ENCODE data around the gene FAM193A. TPM values are rescaled to one million over a fixed set of nuclear protein-coding genes. Genes with fewer than 3 reads are reported as not detected.

The FAM193A gene
- total RNA-seq, 1 experiment from 2014 or later = 13.6 TPM

DNA sequence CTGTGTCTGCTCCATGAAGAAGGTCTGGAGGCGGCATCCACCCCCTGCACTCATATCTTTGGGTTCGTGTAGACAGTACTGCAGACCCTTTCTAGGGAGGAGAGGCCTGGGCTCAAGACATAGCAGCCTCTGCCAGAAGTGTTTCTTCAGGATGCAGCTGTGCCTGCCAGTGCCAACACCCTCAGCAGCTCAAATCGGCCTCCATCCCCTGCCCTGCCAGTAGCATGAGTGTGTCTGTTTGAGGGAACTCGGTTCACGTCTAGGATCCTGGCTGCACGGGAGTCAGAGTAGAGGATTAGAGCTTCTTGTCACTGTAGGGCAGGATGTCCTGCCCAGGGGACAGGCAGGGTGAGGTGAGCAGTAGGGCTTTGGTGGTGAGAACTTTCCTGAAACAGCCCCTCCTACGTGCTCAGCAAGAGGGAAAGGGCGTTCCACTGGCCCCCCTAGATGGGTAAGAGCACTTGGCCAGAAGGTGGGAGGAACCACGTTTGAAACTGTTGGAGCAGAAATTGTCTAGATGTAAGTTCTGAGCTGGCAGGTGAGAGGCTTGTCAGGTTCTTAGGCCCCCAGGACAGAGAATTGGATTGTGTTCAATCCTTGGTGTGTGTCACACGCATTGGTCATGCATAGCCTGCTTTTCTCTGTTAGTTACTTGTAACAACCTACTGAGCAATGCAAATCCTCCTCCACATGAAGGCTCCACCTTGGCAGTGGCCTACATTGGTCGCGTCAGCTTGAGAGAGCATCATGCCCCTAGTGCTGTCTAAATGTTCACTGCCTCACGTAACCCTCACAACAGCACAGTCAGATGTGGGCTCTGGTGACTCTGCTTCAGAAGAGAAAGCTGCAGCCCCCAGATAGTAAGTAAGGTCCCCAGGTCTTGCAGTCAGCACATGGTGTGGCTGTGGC lies 25.8 kb upstream of the FAM193A start:
- Histone ChIP-seq H3K36me3 (ENCODE audit: low read depth, low read length) (peaks cover 9% of the 10 kb centered on the region; the same call in 1 of the 2 replicates), H3K9ac (ENCODE audit: low read length) (no peak overlapping the region), H3K9me2 (replicated peaks; ENCODE audit: low read length) (no peaks in the 10 kb centered on the region), H3K27ac (ENCODE audit: low read length) (no peak overlapping the region), H3F3A (ENCODE audit: low read length, unreplicated experiment) (no peaks in the 10 kb centered on the region), H3K79me2 (ENCODE audit: low read length) (no peaks in the 10 kb centered on the region), H3K4me2 (ENCODE audit: low read length) (no peak overlapping the region), H2AFZ (ENCODE audit: low read length) (no peak overlapping the region), H3K27me3 (ENCODE audit: low read length) (no peaks in the 10 kb centered on the region), H4K20me1 (ENCODE audit: low read length) (no peaks in the 10 kb centered on the region), H3K4me3 (ENCODE audit: low read length) (no peak overlapping the region), H3K9me3 (ENCODE audit: low read length) (no peaks in the 10 kb centered on the region), H3K4me1 (ENCODE audit: insufficient read depth, low read length) (no peaks in the 10 kb centered on the region)
- ATAC-seq (no peak), DNase-seq (no peak)
- no TSS peak for BruUV-seq (replicated peaks)
- TF ChIP-seq EZH2phosphoT487 (IDR thresholded peaks at IDR 0.05; ENCODE audit: borderline replicate concordance, low read length) = no peak
- TF ChIP-seq EZH2 (IDR thresholded peaks at IDR 0.05; ENCODE audit: low read length, unreplicated experiment) = no peak
- TF ChIP-seq, protein P1, sequence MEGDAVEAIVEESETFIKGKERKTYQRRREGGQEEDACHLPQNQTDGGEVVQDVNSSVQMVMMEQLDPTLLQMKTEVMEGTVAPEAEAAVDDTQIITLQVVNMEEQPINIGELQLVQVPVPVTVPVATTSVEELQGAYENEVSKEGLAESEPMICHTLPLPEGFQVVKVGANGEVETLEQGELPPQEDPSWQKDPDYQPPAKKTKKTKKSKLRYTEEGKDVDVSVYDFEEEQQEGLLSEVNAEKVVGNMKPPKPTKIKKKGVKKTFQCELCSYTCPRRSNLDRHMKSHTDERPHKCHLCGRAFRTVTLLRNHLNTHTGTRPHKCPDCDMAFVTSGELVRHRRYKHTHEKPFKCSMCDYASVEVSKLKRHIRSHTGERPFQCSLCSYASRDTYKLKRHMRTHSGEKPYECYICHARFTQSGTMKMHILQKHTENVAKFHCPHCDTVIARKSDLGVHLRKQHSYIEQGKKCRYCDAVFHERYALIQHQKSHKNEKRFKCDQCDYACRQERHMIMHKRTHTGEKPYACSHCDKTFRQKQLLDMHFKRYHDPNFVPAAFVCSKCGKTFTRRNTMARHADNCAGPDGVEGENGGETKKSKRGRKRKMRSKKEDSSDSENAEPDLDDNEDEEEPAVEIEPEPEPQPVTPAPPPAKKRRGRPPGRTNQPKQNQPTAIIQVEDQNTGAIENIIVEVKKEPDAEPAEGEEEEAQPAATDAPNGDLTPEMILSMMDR (conservative IDR thresholded peaks at IDR 0.05; ENCODE audit: low read depth, low read length) = no peak
- ChIA-PET CTCF (no interaction called here), POLR2A (ENCODE audit: unreplicated experiment) (no interaction called here)
- intact Hi-C loops (cut with micrococcal nuclease) = no loop called here

DNA sequence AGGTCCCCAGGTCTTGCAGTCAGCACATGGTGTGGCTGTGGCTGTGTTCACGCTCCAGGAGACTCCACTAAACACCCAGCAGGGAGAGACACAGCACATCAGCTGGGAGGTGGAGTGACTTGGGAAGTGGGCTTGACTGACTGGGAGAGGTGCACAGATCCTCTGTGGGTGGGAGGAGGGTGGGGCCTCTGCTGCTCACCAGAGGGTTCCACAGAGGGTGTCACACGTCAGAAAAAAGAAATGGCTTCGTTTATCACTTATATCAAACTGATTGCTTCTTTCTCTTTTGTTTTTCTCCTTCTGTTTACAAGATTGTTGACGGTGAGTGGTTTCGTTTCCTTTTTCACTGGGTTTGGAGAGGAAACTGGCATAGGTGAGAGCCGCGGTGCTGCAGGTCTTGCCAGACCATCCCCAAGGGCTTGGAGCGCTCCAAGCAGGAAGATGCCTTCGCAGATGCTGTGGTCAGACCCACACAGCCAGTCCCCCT lies 24.8 kb upstream of the FAM193A start:
- peaks cover 9% of the 10 kb centered on the region; the same call in 1 of the 2 replicates for H3K36me3 ChIP-seq (ENCODE audit: low read depth, low read length)
- no peaks in the 10 kb centered on the region for H3K9me2 ChIP-seq (replicated peaks; ENCODE audit: low read length)
- H3F3A ChIP-seq (ENCODE audit: low read length, unreplicated experiment) = no peaks in the 10 kb centered on the region
- H3K9ac ChIP-seq (ENCODE audit: low read length) = no peak overlapping the region
- ATAC-seq (no peak), DNase-seq (no peak)
- no peak overlapping the region for H2AFZ ChIP-seq (ENCODE audit: low read length)
- H3K27ac ChIP-seq (ENCODE audit: low read length) = no peak overlapping the region
- no peak overlapping the region for H3K4me3 ChIP-seq (ENCODE audit: low read length)
- H3K4me1 ChIP-seq (ENCODE audit: insufficient read depth, low read length) = no peaks in the 10 kb centered on the region
- no peaks in the 10 kb centered on the region for H3K79me2 ChIP-seq (ENCODE audit: low read length)
- intact Hi-C loops (cut with micrococcal nuclease) = no loop called here
- TF ChIP-seq, protein P1 (conservative IDR thresholded peaks at IDR 0.05; ENCODE audit: low read depth, low read length) = no peak
- TF ChIP-seq EZH2phosphoT487 (IDR thresholded peaks at IDR 0.05; ENCODE audit: borderline replicate concordance, low read length) (no peak), EZH2 (IDR thresholded peaks at IDR 0.05; ENCODE audit: low read length, unreplicated experiment) (no peak)
- CTCF ChIA-PET = no interaction called here
- POLR2A ChIA-PET (ENCODE audit: unreplicated experiment) = no interaction called here
- H3K27me3 ChIP-seq (ENCODE audit: low read length) = no peaks in the 10 kb centered on the region
- H3K9me3 ChIP-seq (ENCODE audit: low read length) = no peaks in the 10 kb centered on the region
- no TSS peak for BruUV-seq (replicated peaks)
- H4K20me1 ChIP-seq (ENCODE audit: low read length) = no peaks in the 10 kb centered on the region
- no peak overlapping the region for H3K4me2 ChIP-seq (ENCODE audit: low read length)
